Measurements from ENCODE around the gene OSBPL2.

The OSBPL2 gene

GRCh38 chr20:62206388-62206775 lies 31.9 kb upstream of the OSBPL2 start:
- DNase-seq (ENCODE audit: low read depth, low spot score): no peak

- DNase-seq (ENCODE audit: low read depth, low spot score): no peak
Observed at GRCh38 chr20:62208061-62208794, 30.1 kb upstream of the OSBPL2 start.

- DNase-seq (ENCODE audit: low read depth, low spot score): no peak
Observed at GRCh38 chr20:62208795-62209755, 29.2 kb upstream of the OSBPL2 start.

GRCh38 chr20:62209850-62210495 lies 28.3 kb upstream of the OSBPL2 start:
- no peak for DNase-seq (ENCODE audit: low read depth, low spot score)

GRCh38 chr20:62210496-62210855 lies 27.8 kb upstream of the OSBPL2 start:
- DNase-seq (ENCODE audit: low read depth, low spot score): no peak

GRCh38 chr20:62211216-62211615 lies 27.1 kb upstream of the OSBPL2 start:
- no peak for DNase-seq (ENCODE audit: low read depth, low spot score)

- DNase-seq (ENCODE audit: low read depth, low spot score): no peak
Observed at GRCh38 chr20:62211769-62212288, 26.5 kb upstream of the OSBPL2 start.

- DNase-seq (ENCODE audit: low read depth, low spot score): no peak
Observed at GRCh38 chr20:62212299-62212698, 26.0 kb upstream of the OSBPL2 start.

GRCh38 chr20:62214067-62214466 lies 24.3 kb upstream of the OSBPL2 start:
- DNase-seq (ENCODE audit: low read depth, low spot score): no peak

GRCh38 chr20:62215020-62215990 lies 23.0 kb upstream of the OSBPL2 start:
- no peak for DNase-seq (ENCODE audit: low read depth, low spot score)

GRCh38 chr20:62215991-62216635 lies 22.2 kb upstream of the OSBPL2 start:
- DNase-seq (ENCODE audit: low read depth, low spot score): no peak

GRCh38 chr20:62216636-62217566 lies 21.4 kb upstream of the OSBPL2 start:
- DNase-seq (ENCODE audit: low read depth, low spot score): no peak

GRCh38 chr20:62217913-62218773 lies 20.2 kb upstream of the OSBPL2 start:
- DNase-seq (ENCODE audit: low read depth, low spot score): no peak

- no peak for DNase-seq (ENCODE audit: low read depth, low spot score)
Observed at GRCh38 chr20:62219101-62219991, 19.0 kb upstream of the OSBPL2 start.

- no peak for DNase-seq (ENCODE audit: low read depth, low spot score)
Observed at GRCh38 chr20:62219992-62220665, 18.2 kb upstream of the OSBPL2 start, which contains the start of gene HRH3. Gene HRH3 (minus strand): TSS chr20:62220278. CDS start chr20:62219970, 308 bp downstream.

All from smooth muscle cell of the brain vasculature (primary cell).